ENCODE data around the gene TNNC1.

TNNC1 gene

GRCh38 chr3:52405601-52406110 is 48.2 kb downstream of the TNNC1 start:
- no peak for TF ChIP-seq CTCF (IDR thresholded peaks at IDR 0.05; ENCODE audit: low read depth, low read length)
- DNase-seq (ENCODE audit: extremely low read depth, low read depth): no peak

- no peak for DNase-seq (ENCODE audit: extremely low read depth, low read depth)
These were observed 48.8 kb downstream of the TNNC1 start for GRCh38 chr3:52405066-52405465.

GRCh38 chr3:52404391-52404790 is 49.5 kb downstream of the TNNC1 start:
- no peak for DNase-seq (ENCODE audit: extremely low read depth, low read depth)
- TF ChIP-seq CTCF (IDR thresholded peaks at IDR 0.05; ENCODE audit: low read depth, low read length): no peak

More at GRCh38 chr3:52405066-52405465, 48.8 kb downstream of the TNNC1 start:
- TF ChIP-seq CTCF (IDR thresholded peaks at IDR 0.05; ENCODE audit: low read depth, low read length): no peak

- TF ChIP-seq CTCF (IDR thresholded peaks at IDR 0.05; ENCODE audit: low read depth, low read length): no peak
- DNase-seq (ENCODE audit: extremely low read depth, low read depth): no peak
These were observed 49.9 kb downstream of the TNNC1 start for GRCh38 chr3:52403955-52404354.

- TF ChIP-seq CTCF (IDR thresholded peaks at IDR 0.05; ENCODE audit: low read depth, low read length): no peak
- no peak for DNase-seq (ENCODE audit: extremely low read depth, low read depth)
These were observed 50.5 kb downstream of the TNNC1 start for GRCh38 chr3:52403271-52403841.

GRCh38 chr3:52402706-52403270 is 51.1 kb downstream of the TNNC1 start:
- TF ChIP-seq CTCF (IDR thresholded peaks at IDR 0.05; ENCODE audit: low read depth, low read length): no peak
- no peak for DNase-seq (ENCODE audit: extremely low read depth, low read depth)

GRCh38 chr3:52402101-52402521 is 51.7 kb downstream of the TNNC1 start:
- DNase-seq (ENCODE audit: extremely low read depth, low read depth): no peak
- TF ChIP-seq CTCF (IDR thresholded peaks at IDR 0.05; ENCODE audit: low read depth, low read length): no peak
